ENCODE measurements around the gene PRADC1. TPM values are rescaled to one million over a fixed set of nuclear protein-coding genes. Genes with fewer than 3 reads are reported as not detected.
"Not testable (repeated sequence)": the region's sequence is repeated elsewhere in the genome, so short reads cannot be mapped to it uniquely, and the experiment has no call there.

Gene PRADC1
- total RNA-seq, 1 donor from 2014 or later: 11.4 TPM

DNA sequence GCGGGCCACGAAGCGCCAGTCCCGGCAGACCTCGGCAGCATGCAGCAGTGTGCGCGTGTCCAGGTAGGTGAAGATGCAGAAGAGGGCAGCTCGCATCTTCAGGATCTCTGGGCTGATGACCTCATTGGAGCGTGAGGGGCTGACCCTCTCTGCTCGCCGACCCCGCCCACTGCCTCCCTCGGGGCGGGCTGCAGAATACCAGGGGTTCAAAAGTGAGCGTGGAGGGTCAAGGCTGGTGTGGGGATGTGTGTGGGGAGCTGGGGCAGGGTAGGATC lies 31.2 kb upstream of the PRADC1 start:
- intact Hi-C loops (cut with micrococcal nuclease): no loop called here
- Mint-ChIP-seq H3K36me3 (ENCODE audit: low read depth) (peaks cover 26% of the 10 kb centered on the region), H3K4me1 (ENCODE audit: low read depth) (peaks cover 6% of the 10 kb centered on the region), H3K27ac (no peak overlapping the region), H3K4me3 (ENCODE audit: low read depth) (no peak overlapping the region), H3K9me3 (no peaks in the 10 kb centered on the region), H3K27me3 (ENCODE audit: low read depth) (no peaks in the 10 kb centered on the region)
- no peak for DNase-seq (ENCODE audit: low spot score)

DNA sequence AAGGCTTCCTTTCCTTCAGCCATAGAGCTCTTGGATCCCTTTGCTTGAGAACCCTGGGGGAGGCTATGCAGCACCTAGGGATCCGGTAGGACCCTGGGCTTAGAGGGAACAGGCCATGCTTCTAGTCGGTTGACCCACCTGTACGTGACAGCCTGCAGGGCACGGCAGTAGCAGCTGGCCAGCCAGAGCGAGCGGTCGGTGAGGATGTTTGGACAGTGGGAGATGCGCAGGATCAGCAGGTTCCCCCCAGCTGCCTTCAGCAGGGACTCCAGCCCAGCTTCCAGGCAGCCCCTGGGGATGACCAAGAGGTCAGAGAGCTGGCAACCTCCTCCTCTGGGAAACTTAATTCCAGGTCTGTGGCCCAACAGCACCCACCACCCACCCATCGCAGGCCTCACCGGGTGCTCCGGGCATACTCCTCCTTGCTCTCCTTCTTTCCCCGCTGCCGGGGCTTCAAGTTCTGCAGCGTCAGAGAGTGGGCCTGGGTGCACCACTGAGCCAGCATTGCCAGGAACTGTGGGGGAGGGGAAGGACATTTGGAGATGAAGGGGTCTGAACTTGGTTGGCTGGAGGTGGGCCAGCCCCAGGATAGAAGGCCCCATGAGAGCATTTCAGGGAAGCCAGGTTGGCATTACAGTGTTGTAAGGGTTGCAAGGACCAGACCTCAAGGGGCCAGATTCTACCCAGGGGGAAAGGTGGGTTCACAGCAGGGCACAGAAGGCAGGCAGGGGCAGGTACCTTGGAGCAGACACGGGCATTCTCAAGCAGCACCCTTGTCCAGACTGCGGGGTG lies 30.7 kb upstream of the PRADC1 start:
- intact Hi-C loops (cut with micrococcal nuclease): no loop called here
- H3K9me3 Mint-ChIP-seq: no peaks in the 10 kb centered on the region
- no peaks in the 10 kb centered on the region for H3K27me3 Mint-ChIP-seq (ENCODE audit: low read depth)
- H3K27ac Mint-ChIP-seq: no peak overlapping the region
- H3K36me3 Mint-ChIP-seq (ENCODE audit: low read depth): peaks cover 27% of the 10 kb centered on the region
- no peak for DNase-seq (ENCODE audit: low spot score)
- peaks cover 6% of the 10 kb centered on the region for H3K4me1 Mint-ChIP-seq (ENCODE audit: low read depth)
- no peak overlapping the region for H3K4me3 Mint-ChIP-seq (ENCODE audit: low read depth)

DNA sequence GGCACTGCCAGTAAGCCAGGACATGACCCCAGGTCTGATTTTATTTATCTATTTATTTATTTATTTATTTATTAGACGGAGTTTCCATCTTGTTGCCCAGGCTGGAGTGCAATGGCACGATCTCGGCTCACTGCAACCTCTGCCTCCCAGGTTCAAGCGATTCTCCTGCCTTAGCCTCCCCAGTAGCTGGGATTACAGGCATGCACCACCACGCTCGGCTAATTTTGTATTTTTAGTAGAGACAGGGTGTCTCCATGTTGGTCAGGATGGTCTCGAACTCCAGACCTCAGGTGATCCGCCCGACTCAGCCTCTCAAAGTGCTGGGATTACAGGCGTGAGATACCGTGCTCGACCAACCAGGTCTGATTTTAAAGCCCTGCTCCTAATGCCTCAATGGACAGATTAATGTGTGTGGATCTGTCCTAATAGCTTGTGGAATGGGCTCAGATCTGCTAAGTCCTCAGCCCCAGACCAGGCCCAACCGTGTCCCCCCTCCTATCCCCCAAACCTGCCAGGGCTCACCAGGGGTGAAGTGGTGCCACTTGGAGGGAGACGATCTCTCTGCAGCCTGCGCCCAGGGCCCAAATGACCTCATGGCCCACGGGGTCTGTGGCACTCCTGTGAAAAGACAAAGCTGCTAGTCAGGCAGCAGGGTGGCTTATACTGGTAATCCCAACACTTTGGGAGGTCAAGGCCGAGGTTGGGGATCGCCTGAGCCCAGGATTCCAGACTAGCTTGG lies 29.8 kb upstream of the PRADC1 start:
- H3K4me3 Mint-ChIP-seq (ENCODE audit: low read depth); intact Hi-C loops (cut with micrococcal nuclease); H3K4me1 Mint-ChIP-seq (ENCODE audit: low read depth); H3K27ac Mint-ChIP-seq; H3K9me3 Mint-ChIP-seq; H3K27me3 Mint-ChIP-seq (ENCODE audit: low read depth); DNase-seq (ENCODE audit: low spot score): not testable (repeated sequence)
- peaks cover 23% of the 10 kb centered on the region for H3K36me3 Mint-ChIP-seq (ENCODE audit: low read depth)

- intact Hi-C loops (cut with micrococcal nuclease): no loop called here
Observed at GRCh38 chr2:73262108-73262651, 29.1 kb upstream of the PRADC1 start.

DNA sequence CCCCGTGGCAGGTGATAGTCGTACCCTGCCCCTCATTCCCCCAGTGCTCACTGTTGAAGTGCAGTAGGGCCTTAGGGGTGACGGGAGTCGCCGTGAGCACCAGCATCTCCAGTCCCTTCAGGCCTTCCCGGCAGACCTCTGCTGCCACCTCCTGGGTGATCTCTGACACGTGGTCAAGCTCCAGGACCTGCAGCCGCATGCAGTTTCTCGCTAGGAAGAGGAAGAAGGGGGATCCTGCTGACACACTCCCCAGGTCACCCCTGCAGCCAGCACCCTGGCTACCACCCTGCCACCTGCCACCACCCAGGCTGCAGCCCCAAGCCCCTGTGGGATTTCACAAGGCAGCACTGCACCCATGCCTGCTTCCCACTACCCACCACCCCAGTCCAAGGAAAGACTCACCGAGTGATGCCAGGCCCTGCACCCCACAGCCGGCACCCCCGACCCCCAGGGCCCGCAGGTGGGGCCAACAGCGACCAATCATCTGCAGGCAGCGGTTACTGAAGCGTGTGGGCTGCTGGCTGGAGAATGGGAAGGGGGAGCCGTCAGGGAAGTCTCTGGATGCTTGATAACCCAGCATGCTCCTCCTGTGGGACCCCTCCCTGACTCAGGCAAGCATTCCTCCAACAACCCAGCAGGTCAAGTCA lies 27.4 kb upstream of the PRADC1 start:
- no peak for DNase-seq (ENCODE audit: low spot score)
- H3K4me3 Mint-ChIP-seq (ENCODE audit: low read depth): no peak overlapping the region
- H3K4me1 Mint-ChIP-seq (ENCODE audit: low read depth): no peaks in the 10 kb centered on the region
- no peak overlapping the region for H3K27ac Mint-ChIP-seq
- peaks cover 21% of the 10 kb centered on the region for H3K36me3 Mint-ChIP-seq (ENCODE audit: low read depth)
- intact Hi-C loops (cut with micrococcal nuclease): no loop called here
- H3K27me3 Mint-ChIP-seq (ENCODE audit: low read depth): no peaks in the 10 kb centered on the region
- no peaks in the 10 kb centered on the region for H3K9me3 Mint-ChIP-seq

More at GRCh38 chr2:73262108-73262651, 29.1 kb upstream of the PRADC1 start:
- Mint-ChIP-seq H3K4me3 (ENCODE audit: low read depth) (no peak overlapping the region), H3K36me3 (ENCODE audit: low read depth) (peaks cover 21% of the 10 kb centered on the region), H3K27ac (no peak overlapping the region), H3K4me1 (ENCODE audit: low read depth) (no peaks in the 10 kb centered on the region), H3K27me3 (ENCODE audit: low read depth) (no peaks in the 10 kb centered on the region), H3K9me3 (no peaks in the 10 kb centered on the region)
- no peak for DNase-seq (ENCODE audit: low spot score)

- H3K27me3 Mint-ChIP-seq (ENCODE audit: low read depth): no peaks in the 10 kb centered on the region
- no peaks in the 10 kb centered on the region for H3K4me1 Mint-ChIP-seq (ENCODE audit: low read depth)
- intact Hi-C loops (cut with micrococcal nuclease): no loop called here
- H3K4me3 Mint-ChIP-seq (ENCODE audit: low read depth): no peak overlapping the region
- no peak for DNase-seq (ENCODE audit: low spot score)
- H3K36me3 Mint-ChIP-seq (ENCODE audit: low read depth): peaks cover 26% of the 10 kb centered on the region
- H3K27ac Mint-ChIP-seq: no peak overlapping the region
- no peaks in the 10 kb centered on the region for H3K9me3 Mint-ChIP-seq
Observed at GRCh38 chr2:73259704-73260337, 26.8 kb upstream of the PRADC1 start.

DNA sequence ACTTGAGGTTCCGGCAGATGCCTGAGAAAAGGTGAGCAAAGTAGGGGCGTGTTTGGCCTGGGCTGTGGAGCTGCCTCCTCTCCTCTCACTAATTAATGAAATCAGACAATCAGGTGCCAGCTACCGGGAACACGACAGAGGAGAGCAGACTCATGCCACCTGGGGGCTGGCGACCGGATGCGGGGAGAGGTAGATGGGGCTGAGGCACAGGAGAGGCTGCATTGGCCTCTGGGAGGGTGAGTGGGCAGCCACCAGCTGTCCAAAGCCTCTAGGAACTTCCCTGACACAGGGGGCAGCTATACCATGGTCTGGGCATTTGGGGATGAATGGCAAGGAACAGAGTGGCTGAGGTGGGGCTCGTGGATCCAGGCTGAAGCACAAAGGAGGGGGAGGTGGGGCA lies 26.2 kb upstream of the PRADC1 start:
- H3K27me3 Mint-ChIP-seq (ENCODE audit: low read depth): no peaks in the 10 kb centered on the region
- H3K27ac Mint-ChIP-seq: no peak overlapping the region
- peaks cover 24% of the 10 kb centered on the region for H3K36me3 Mint-ChIP-seq (ENCODE audit: low read depth)
- intact Hi-C loops (cut with micrococcal nuclease): no loop called here
- H3K4me1 Mint-ChIP-seq (ENCODE audit: low read depth): no peaks in the 10 kb centered on the region
- H3K9me3 Mint-ChIP-seq: no peaks in the 10 kb centered on the region
- H3K4me3 Mint-ChIP-seq (ENCODE audit: low read depth): no peak overlapping the region
- DNase-seq (ENCODE audit: low spot score): no peak

DNA sequence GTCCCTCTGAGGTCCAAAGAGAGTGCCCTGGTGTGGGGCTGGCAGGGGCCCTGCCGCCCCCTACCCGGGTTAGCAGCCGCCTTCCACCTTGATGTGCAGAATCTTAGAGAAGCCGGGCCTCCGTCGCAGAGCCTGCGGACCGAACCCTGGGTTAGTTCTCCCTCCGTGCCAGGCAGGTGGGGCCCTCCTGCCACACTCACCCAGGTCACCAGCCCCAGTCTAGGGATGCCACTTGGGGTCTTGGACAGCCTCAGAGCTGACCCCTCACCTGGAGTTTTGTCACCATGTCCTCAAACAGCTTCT lies 25.8 kb upstream of the PRADC1 start:
- no peaks in the 10 kb centered on the region for H3K27me3 Mint-ChIP-seq (ENCODE audit: low read depth)
- H3K9me3 Mint-ChIP-seq: no peaks in the 10 kb centered on the region
- H3K36me3 Mint-ChIP-seq (ENCODE audit: low read depth): peaks cover 22% of the 10 kb centered on the region
- H3K27ac Mint-ChIP-seq: no peak overlapping the region
- H3K4me1 Mint-ChIP-seq (ENCODE audit: low read depth): no peaks in the 10 kb centered on the region
- DNase-seq (ENCODE audit: low spot score): no peak
- intact Hi-C loops (cut with micrococcal nuclease): no loop called here
- no peak overlapping the region for H3K4me3 Mint-ChIP-seq (ENCODE audit: low read depth)

- Mint-ChIP-seq H3K27me3 (ENCODE audit: low read depth) (no peaks in the 10 kb centered on the region), H3K36me3 (ENCODE audit: low read depth) (peaks cover 24% of the 10 kb centered on the region), H3K4me1 (ENCODE audit: low read depth) (no peaks in the 10 kb centered on the region), H3K9me3 (no peaks in the 10 kb centered on the region), H3K4me3 (ENCODE audit: low read depth) (no peak overlapping the region), H3K27ac (no peak overlapping the region)
- intact Hi-C loops (cut with micrococcal nuclease): no loop called here
- DNase-seq (ENCODE audit: low spot score): no peak
Observed at GRCh38 chr2:73258186-73258912, 25.3 kb upstream of the PRADC1 start.

- intact Hi-C loops (cut with micrococcal nuclease): no loop called here
- H3K27me3 Mint-ChIP-seq (ENCODE audit: low read depth): no peaks in the 10 kb centered on the region
- no peaks in the 10 kb centered on the region for H3K4me1 Mint-ChIP-seq (ENCODE audit: low read depth)
- H3K9me3 Mint-ChIP-seq: no peaks in the 10 kb centered on the region
- H3K36me3 Mint-ChIP-seq (ENCODE audit: low read depth): peaks cover 31% of the 10 kb centered on the region
- H3K27ac Mint-ChIP-seq: no peak overlapping the region
- DNase-seq (ENCODE audit: low spot score): no peak
- H3K4me3 Mint-ChIP-seq (ENCODE audit: low read depth): no peak overlapping the region
Observed at GRCh38 chr2:73257425-73258125, 24.5 kb upstream of the PRADC1 start.

DNA sequence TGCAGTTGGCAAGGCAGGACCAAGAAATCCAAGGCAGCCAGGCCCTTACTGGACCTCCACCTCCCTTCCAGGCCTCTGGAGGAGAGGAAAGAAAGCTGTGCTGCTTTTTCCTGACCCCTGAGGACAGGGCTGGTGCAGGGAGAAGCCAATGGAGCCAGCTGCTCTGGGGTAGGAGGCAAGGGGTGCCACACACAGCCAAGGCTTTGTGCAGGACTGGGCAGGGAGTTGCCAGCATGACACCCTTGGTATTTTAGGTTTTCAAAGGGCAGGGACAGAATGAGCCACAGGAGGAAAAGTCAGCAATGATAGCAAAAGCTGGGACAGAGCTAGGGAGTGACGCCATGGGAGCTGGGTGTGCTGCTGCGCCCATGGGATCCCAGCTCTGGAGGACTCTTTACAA lies 24.0 kb upstream of the PRADC1 start:
- H3K27ac Mint-ChIP-seq: no peak overlapping the region
- intact Hi-C loops (cut with micrococcal nuclease): no loop called here
- peaks cover 36% of the 10 kb centered on the region for H3K36me3 Mint-ChIP-seq (ENCODE audit: low read depth)

GRCh38 chr2:73256618-73256922 lies 23.5 kb upstream of the PRADC1 start:
- H3K27ac Mint-ChIP-seq: no peak overlapping the region
- intact Hi-C loops (cut with micrococcal nuclease): no loop called here
- no peak overlapping the region for H3K4me3 Mint-ChIP-seq (ENCODE audit: low read depth)
- peaks cover 38% of the 10 kb centered on the region for H3K36me3 Mint-ChIP-seq (ENCODE audit: low read depth)
- H3K27me3 Mint-ChIP-seq (ENCODE audit: low read depth): no peaks in the 10 kb centered on the region
- no peaks in the 10 kb centered on the region for H3K9me3 Mint-ChIP-seq
- DNase-seq (ENCODE audit: low spot score): no peak
- no peaks in the 10 kb centered on the region for H3K4me1 Mint-ChIP-seq (ENCODE audit: low read depth)

More for the DNA sequence above, 24.0 kb upstream of the PRADC1 start:
- H3K4me1 Mint-ChIP-seq (ENCODE audit: low read depth): no peaks in the 10 kb centered on the region
- no peak overlapping the region for H3K4me3 Mint-ChIP-seq (ENCODE audit: low read depth)
- H3K27me3 Mint-ChIP-seq (ENCODE audit: low read depth): no peaks in the 10 kb centered on the region
- no peak for DNase-seq (ENCODE audit: low spot score)
- no peaks in the 10 kb centered on the region for H3K9me3 Mint-ChIP-seq

Measured in activated T-helper 2 cell treated with anti-CD3 and anti-CD28 coated beads, Interferon-gamma antibody, Interleukin-2, Interleukin-4, amounts not matched to agents 10 μg/mL and 5 μg/mL and 100 μg/mL, durations not matched to agents 14 hours and 24 hours and 36 hours (primary cell).